Frontal cortex (tissue), 1 donor: ENCODE results near the gene FAM131C. TPM values are rescaled to one million over a fixed set of nuclear protein-coding genes. Genes with fewer than 3 reads are reported as not detected.

ENCODE experiments used
- total RNA-seq: library from RNA; depleted of rRNA; stranded (reverse); fragments of >200 nt; gene quantifications from one replicate; pipeline ENCODE4 v1.2.3, GENCODE V29; 2014

FAM131C gene
- total RNA-seq, 1 donor from 2014 or later, result 1.2 TPM

Other genes starting within 250 kb of the FAM131C start
- 58.3 TPM for gene SPEN, start 225.9 kb downstream of the FAM131C start, total RNA-seq
- 46.9 TPM for gene ZBTB17, start 97.5 kb downstream of the FAM131C start, total RNA-seq
- gene SRARP, start 69.4 kb downstream of the FAM131C start, total RNA-seq, result 0.82 TPM
- not detected for gene HSPB7, start 55.6 kb downstream of the FAM131C start, total RNA-seq
- gene CLCNKA, start 51.6 kb downstream of the FAM131C start, total RNA-seq, result 0.41 TPM
- gene CLCNKB, start 29.9 kb downstream of the FAM131C start, total RNA-seq, result under 0.01 TPM
- 1.2 TPM for gene EPHA2, start 82.4 kb upstream of the FAM131C start, total RNA-seq
- gene ARHGEF19, start 139.0 kb upstream of the FAM131C start, total RNA-seq, result 1.2 TPM
- gene CPLANE2, start 163.5 kb upstream of the FAM131C start, total RNA-seq, result 16.7 TPM